Lower lobe of right lung (tissue), 2 donors: ENCODE results near the gene TBC1D10A. TPM values are rescaled to one million over a fixed set of nuclear protein-coding genes. Genes with fewer than 3 reads are reported as not detected.

ENCODE experiments used
- ATAC-seq, 2 donors: fragments of 200-7000 bp; cut with Tn5 transposase; one replicate each; pipeline ENCODE4 v1.9.1; 2020 to 2022; ENCODE audit warnings: mild to moderate bottlenecking in 2 of 2, moderate library complexity in 2 of 2
- DNase-seq: peaks from one replicate; pipeline ENCODE4 v3.0.0-alpha.2; 2020
- H3K27ac ChIP-seq: fragments of 200-600 bp; one replicate; pipeline ENCODE4 v1.8.0; 2022
- H3K27me3 ChIP-seq: fragments of 200-600 bp; one replicate; pipeline ENCODE4 v1.8.0; 2022; ENCODE audit warnings: low read depth
- H3K36me3 ChIP-seq: fragments of 200-600 bp; one replicate; pipeline ENCODE4 v1.8.0; 2022; ENCODE audit warnings: mild to moderate bottlenecking
- H3K4me1 ChIP-seq: fragments of 200-600 bp; one replicate; pipeline ENCODE4 v1.8.0; 2022
- H3K4me3 ChIP-seq: fragments of 200-600 bp; one replicate; pipeline ENCODE4 v1.8.0; 2022; ENCODE audit warnings: mild to moderate bottlenecking
- H3K9me3 ChIP-seq: fragments of 200-600 bp; one replicate; pipeline ENCODE4 v1.8.0; 2022
- intact Hi-C: fragments of 100-400 bp; cut with DNase I; formaldehyde crosslinking; loops from one replicate; pipeline ENCODE4 v1.11.0; 2022
- total RNA-seq: library from RNA; stranded (reverse); fragmentation: NEBNext Ultra II Directional; extraction: Animal tissue kit (Norgen Biotek cat#: 25700); gene quantifications from one replicate; pipeline ENCODE4 v1.2.1, GENCODE V29; 2021
- TF ChIP-seq, protein P1 (sequence below): fragments of 200-600 bp; IDR thresholded peaks from one replicate; pipeline ENCODE4 v1.8.0; 2022; ENCODE audit warnings: antibody characterized with exemption, mild to moderate bottlenecking
- donor health status: DM: no; HTN: yes; CAD: no; lungs with severe emphysema.

TBC1D10A gene
- total RNA-seq, 1 donor from 2014 or later, result 27.4 TPM

DNA sequence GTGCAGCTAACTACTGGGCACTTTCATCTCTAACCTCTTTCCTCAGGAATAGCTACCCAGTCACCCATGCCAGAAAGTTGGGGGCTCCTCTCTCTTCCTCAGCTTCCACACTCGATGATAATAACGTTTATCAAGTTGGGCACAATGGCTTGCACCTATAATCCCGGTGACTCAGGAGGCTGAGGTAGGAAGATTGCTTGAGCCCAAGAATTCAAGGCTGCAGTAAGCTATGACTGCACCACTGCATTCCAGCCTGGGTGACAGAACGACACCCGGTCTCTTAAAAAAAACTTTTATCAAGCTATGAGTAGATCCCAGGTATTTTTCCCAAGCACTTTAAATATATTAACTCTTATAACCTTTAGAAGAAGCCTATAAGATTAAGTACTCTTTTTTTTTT is 27.9 kb upstream of the TBC1D10A start:
- intact Hi-C loops, result no loop called here
- TF ChIP-seq, protein P1, sequence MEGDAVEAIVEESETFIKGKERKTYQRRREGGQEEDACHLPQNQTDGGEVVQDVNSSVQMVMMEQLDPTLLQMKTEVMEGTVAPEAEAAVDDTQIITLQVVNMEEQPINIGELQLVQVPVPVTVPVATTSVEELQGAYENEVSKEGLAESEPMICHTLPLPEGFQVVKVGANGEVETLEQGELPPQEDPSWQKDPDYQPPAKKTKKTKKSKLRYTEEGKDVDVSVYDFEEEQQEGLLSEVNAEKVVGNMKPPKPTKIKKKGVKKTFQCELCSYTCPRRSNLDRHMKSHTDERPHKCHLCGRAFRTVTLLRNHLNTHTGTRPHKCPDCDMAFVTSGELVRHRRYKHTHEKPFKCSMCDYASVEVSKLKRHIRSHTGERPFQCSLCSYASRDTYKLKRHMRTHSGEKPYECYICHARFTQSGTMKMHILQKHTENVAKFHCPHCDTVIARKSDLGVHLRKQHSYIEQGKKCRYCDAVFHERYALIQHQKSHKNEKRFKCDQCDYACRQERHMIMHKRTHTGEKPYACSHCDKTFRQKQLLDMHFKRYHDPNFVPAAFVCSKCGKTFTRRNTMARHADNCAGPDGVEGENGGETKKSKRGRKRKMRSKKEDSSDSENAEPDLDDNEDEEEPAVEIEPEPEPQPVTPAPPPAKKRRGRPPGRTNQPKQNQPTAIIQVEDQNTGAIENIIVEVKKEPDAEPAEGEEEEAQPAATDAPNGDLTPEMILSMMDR, result no peak
- peaks cover 39% of the 10 kb centered on the region for H3K36me3 ChIP-seq
- no peaks in the 10 kb centered on the region for H3K9me3 ChIP-seq
- no peaks in the 10 kb centered on the region for H3K27me3 ChIP-seq
- DNase-seq, result no peak
- H3K27ac ChIP-seq, result no peak overlapping the region
- H3K4me1 ChIP-seq, result peaks cover 48% of the 10 kb centered on the region
- peak overlapping the region; percentile 88 for H3K4me3 ChIP-seq
- no peak for ATAC-seq

DNA sequence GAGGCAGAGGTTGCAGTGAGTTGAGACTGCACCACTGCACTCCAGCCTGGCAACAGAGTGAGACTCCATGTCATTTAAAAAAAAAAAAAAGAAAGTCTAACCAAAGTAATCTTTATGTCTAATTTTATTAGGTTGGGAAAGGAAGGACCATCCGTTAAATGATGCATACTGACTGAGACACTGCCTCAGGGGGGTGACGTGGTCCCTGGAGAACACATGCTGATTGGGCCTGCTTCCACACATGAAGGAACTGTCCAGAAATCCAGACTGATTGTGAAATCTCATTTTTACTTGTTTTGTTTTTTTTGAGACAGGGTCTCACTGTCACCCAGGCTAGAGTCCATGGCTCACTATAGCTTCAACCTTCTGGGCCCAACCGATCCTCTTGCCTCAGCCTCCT is 24.5 kb upstream of the TBC1D10A start:
- DNase-seq, result no peak
- no peak for ATAC-seq
- H3K4me1 ChIP-seq, result peaks cover 51% of the 10 kb centered on the region
- intact Hi-C loops, result no loop called here
- no peaks in the 10 kb centered on the region for H3K9me3 ChIP-seq
- H3K27ac ChIP-seq, result no peak overlapping the region
- no peak overlapping the region for H3K4me3 ChIP-seq
- no peaks in the 10 kb centered on the region for H3K27me3 ChIP-seq
- peaks cover 73% of the 10 kb centered on the region for H3K36me3 ChIP-seq
- TF ChIP-seq, protein P1, result no peak

- intact Hi-C loops, result no loop called here
- DNase-seq, result no peak
- TF ChIP-seq, protein P1, result no peak
- Histone ChIP-seq H3K36me3 (peaks cover 97% of the 10 kb centered on the region), H3K4me1 (peaks cover 27% of the 10 kb centered on the region), H3K9me3 (no peaks in the 10 kb centered on the region), H3K27me3 (no peaks in the 10 kb centered on the region), H3K4me3 (no peak overlapping the region), H3K27ac (peak overlapping the region; percentile 39)
- no peak for ATAC-seq
Observed at GRCh38 chr22:30348809-30349208, 22.1 kb upstream of the TBC1D10A start.

DNA sequence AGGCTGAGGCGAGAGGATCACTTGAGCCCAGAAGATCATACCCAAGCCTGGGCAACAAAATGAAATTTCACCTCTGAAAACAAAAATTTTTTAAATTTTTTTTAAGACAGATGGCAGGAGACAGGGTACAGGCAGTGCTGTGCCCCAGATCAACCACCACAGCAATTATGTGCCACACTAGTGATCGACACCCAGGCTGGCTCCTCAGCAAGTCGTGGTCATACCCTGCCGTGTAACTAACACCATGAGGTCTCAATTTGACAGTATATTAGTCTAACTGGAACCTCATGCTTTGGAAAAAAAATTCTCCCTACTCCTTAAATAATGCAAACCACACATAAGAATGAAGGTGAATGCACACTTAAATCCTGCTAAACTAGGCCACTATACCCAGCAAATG is 21.7 kb upstream of the TBC1D10A start:
- intact Hi-C loops, result no loop called here
- TF ChIP-seq, protein P1, result no peak
- Histone ChIP-seq H3K27me3 (no peaks in the 10 kb centered on the region), H3K27ac (peak overlapping the region; percentile 39), H3K36me3 (peaks cover 98% of the 10 kb centered on the region), H3K4me3 (no peak overlapping the region), H3K9me3 (no peaks in the 10 kb centered on the region), H3K4me1 (peaks cover 24% of the 10 kb centered on the region)
- no peak for ATAC-seq
- no peak for DNase-seq

DNA sequence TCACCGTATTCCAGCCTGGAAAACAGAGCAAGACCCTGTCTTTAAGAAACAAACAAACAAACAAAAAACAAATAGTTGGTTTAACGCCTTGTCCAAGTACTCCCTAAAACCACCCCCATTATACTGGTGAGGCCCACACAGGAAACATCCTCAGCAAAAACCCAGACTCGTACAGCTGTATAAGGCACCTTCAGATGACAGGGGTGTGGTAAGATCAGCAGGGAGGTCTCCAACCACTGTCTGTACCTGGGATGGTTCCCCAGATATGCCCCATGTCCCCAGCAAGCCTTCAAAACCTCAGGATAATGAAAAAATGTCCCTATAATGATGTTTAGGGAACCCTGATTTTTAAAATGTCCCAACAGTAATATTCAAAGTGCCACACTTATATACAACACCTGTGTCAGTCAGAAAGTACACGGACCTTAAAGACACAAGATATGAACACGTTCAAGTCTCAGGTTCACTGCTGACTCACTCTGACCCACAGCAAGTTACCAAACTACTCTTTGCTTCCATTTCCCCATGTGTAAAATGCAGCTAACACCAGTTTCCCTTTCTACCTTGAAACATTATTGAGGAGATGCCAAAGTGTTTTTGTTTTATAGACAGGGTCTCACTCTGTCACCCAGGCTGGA is 20.6 kb upstream of the TBC1D10A start:
- no peaks in the 10 kb centered on the region for H3K27me3 ChIP-seq
- ATAC-seq, result no peak
- TF ChIP-seq, protein P1, result no peak
- H3K4me1 ChIP-seq, result peaks cover 18% of the 10 kb centered on the region
- DNase-seq, result no peak
- H3K9me3 ChIP-seq, result no peaks in the 10 kb centered on the region
- H3K36me3 ChIP-seq, result peaks cover 100% of the 10 kb centered on the region
- no peak overlapping the region for H3K4me3 ChIP-seq
- H3K27ac ChIP-seq, result no peak overlapping the region
- intact Hi-C loops, result no loop called here
